HG03060 (cell line): Measurements from ENCODE around the gene MPV17.
"Not testable (repeated sequence)": the region's sequence is repeated elsewhere in the genome, so short reads cannot be mapped to it uniquely, and the experiment has no call there.

Source experiments
- ATAC-seq: cut with Tn5 transposase; IDR thresholded peaks from one replicate; pipeline ENCODE4 v1.9.1; 2021; ENCODE audit warnings: low read depth, moderate number of reproducible peaks; ENCODE audit not compliant: unreplicated experiment

The MPV17 gene

DNA sequence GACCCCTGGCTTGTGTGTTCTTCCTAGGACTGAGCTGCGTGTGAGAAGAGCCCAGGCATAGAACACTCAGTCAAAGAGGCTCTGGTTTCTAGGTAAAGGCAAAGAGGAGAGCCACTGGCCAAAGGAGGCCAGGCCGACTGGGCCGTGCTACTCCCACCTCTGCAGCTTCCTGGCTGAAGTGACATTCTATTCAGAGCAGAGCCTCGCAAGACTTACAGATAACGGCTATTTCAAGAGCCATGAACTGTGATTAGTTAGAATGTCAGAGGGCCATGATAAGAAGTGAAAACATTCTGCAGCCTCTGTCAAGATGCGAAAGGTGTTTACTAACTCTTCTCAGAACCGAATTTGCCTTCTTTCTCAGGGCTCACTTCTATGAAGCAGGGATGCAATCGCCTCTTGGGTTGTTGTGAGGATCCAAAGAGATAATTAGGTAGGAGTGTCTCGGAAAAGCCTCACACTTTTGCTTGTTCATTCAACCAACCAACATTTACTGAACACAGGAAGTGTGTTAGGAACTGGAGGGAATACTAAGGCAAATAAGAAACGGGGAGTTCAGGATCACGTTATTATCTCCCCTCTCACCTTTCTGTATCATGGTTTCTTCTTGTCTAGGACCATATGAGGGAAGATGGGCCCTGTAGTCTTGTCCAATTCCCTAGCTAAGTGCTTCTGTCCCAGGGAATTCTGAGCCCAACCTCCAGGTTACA is 51.1 kb downstream of the MPV17 start:
- no peak for ATAC-seq

DNA sequence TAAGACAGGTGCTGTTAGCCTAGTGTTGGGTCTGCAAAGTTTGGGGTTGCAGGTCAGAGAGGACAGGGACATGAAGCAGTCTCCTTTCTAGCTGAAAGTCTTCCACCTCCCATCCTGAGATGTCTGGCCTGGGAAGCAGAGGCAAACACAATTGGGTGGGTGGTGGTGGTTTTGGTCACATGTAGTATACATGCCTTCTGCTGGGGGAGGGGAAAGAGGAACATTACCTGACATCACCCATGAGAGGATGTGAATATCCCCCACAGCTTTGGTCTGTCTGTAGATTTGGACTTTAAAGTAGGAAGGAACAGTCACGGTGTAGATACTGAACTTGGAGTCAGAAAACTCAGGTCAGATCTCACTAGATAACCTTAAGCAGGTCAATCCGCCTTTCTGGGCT is 52.2 kb downstream of the MPV17 start:
- ATAC-seq: no peak

DNA sequence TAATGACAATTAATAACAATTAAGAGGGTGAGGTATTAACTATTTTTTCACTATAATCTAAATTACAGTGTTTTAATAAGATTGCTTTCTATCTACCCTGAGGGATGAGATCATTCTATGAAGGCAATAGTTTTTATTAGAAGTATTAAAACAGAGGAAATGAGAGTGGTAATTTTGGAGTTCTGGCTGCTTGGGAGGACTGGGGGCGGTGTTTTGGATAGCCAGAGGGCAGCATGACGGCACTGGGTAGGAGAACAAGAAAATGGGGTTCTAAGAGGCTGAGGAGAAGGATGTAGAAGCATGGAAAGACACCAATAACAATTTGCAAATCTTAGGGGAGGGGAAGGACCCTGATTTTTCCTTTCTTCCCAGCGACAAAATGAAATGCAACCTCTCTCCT is 52.8 kb downstream of the MPV17 start:
- ATAC-seq: no peak

DNA sequence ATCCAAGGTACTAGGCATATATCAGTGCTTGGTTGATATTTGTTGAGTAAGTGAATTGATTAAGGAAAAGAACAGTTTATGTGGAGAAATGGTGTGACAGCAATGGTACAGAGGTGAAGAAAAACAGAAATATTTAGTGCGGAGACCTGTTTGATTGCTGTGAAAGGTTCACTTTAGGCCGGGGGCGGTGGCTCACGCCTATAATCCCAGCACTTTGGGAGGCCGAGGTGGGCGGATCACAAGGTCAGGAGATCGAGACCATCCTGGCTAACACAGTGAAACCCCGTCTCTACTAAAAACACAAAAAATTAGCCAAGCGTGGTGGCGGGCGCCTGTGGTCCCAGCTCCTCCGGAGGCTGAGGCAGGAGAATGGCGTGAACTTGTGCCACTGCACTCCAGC is 54.6 kb downstream of the MPV17 start:
- not testable (repeated sequence) for ATAC-seq

DNA sequence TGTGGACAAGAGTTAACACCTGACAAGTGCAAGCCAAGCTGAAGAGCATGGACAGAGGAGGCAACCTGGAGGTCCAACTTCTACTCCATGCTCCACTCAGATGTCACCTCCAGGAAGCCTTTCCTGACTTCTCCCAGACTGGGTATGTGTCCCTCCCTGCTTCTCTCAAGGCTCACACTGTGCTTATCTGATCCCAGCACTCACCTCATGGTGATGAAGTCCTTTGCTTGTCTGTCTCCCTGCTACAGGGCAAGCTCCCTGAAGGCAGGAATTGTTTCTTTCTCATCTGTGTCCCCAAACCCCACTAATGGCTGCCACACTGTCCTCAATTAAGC is 57.4 kb downstream of the MPV17 start:
- ATAC-seq: no peak

DNA sequence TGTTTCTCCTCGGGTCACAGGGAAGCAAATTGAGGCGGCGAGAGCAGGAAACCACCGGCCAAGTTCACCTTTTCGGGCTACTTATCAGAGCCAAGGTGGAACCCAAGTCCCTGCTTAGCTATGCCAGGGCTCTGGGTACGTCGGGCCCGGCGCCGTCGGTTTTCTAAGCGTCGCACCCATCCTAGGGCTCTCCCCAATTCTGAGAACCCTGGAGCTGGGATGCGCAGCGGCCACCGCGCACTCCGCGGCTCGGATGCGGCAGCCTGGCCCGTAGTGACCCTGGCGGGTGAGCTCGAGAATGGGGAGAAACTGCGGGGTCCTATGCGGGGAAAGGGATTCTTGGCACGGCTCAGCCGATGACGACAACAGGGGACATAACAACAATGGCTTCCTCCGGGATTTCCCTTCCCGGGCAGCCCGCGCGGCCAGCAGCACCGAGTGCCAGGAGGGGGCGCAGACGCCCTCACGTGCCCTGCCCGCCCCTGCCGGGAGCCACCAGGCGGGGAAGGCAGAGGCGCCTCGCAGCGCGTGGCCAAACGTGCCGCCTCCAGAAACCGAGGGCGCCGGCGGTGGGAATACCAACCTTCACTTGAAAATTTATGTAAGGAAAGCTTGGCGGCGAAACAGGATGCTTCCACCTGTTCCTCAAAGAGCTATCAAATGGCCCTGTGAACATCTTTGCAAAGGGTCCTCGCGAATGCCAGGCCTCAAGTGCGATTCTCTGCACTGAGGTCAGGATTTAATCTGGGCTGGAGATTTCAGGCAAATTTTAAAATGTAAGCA is 58.0 kb downstream of the MPV17 start:
- no peak for ATAC-seq

DNA sequence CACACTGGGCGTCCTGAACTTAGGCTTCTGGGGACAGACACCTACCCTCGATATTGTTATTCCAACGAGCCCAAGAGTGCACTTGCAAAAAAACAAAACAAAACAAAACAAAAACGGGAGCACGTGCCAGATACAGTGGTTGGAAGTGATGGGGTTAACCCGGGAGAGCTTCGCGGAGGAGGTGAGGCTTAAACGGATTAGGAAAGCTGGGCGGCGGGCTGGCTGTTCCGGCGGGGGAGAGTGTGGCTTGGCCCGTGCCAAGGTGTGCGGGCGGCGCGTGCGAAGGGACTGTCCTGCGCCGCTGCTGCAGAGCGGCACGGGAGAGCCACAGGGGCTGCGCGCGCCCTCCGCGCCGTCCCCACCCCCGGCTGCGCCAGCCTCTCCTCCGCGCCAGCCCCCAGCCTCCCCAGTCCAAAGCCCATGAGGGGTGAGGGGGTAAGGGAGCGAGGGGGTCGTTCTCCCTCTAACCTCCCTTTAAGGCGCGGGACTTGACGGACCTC is 58.6 kb downstream of the MPV17 start:
- ATAC-seq: no peak

DNA sequence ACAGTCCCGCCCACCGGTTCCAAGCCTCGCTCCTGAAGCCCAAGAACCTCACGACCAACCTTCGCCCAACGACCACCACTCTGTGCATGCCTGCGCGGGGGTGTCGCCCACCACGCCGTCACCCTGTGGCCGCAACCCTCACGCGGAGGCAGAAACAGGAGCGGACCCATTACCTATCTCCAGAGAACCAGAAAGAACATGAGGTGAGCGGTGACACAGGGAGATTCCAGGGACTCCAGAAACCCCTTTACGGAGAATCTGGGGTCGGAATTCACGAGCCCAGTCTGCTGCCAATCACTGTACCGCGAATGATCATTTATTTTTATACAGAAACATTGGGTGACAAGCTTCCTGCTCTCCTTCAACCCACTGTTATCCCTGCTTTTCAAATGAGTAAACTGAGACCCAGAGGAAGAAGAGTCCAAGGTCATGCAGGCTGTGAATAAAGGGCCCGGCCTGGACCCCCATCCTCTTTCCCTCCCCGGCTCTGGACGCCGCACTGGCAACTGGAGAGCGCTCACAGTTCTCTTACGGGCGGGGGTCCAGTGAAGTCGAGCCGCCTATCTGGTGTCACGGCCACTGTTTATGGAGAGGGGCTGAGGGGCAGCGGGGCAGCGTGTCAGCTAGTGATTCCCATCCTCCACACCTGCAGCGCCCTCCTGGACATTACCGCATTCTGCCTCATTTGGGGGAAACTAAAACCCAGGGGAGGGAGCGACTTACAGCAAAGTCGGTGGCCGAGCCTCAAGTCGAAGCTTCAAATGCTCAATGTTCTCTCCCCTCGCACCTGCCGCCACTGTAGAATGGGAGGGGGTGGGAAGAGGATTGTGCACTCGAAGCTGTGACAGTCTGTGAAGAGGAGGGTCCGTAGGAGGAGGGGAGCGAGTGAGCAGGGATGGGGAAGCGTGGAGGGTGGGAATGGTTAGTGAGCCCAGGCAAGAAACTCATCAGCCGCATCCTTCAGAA is 59.3 kb downstream of the MPV17 start:
- ATAC-seq: no peak

DNA sequence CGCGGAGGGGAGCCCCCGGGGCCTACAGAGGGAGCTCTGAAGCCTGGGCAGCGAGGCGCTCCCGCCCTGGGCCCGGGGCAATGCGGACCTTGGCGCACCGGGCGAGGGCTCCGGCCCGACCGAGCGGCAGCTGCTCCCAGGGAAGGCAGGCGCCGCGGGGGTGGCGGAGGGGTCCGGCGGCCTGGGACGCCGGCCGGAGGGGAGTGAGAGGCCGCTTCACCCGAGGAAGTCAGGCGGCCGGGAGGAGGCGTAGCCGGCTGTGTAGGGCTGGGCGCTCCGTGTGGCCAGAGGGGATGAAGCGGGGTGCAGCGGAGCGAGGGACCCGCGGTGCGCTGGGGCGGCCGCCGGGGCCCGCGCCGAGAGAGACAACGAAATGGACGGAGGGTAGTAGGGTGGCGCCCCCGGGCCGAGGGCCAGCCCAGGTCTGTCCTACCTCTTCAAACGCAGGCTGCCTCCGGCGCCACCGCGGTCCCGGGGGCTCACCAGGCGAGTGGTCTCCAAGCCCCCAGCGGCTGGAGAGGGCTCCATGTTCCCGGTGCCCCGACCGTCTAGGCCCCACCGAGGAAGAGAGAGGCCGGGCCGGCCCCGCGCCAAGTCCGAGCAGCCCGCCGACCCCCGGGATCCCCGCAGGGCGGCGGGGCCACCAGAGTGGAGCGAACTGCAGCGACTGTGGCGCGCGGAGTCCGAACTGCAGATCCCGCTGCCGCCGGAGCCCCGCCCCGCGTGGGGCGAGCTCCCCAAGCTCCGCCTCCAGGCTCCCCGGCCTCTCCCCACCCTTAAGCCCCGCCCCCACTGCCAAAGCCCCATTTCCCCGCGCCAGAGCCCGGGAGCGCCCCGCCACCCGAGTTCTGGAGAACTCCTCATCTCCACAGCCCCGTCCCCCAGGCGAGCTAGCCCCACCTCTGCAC is 60.3 kb downstream of the MPV17 start, which contains the start of gene SLC30A3:
Gene SLC30A3, minus strand, starts transcription at position 669 of the 908 bp plus-strand sequence. Its CDS starts 141 bp downstream, at position 528.
- ATAC-seq: no peak

DNA sequence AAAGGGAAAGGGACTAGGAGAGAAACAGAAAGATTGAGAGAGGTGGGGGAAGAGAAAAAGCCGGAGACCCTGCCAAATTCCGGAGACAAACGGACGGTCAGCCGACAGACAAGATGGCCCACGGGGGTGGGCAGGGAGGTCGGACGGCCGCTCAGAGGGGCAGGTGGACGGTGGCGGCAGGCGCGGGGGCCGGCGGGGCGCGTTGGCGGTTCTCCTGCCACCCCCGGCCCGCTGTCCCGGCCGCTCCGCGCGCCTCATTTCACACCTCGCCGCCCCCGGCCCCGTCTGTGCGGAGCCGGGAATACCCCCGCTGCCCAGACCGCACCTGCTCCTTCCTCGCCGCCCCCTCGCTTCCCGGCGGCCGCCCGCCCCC is 61.0 kb downstream of the MPV17 start:
- ATAC-seq: no peak

DNA sequence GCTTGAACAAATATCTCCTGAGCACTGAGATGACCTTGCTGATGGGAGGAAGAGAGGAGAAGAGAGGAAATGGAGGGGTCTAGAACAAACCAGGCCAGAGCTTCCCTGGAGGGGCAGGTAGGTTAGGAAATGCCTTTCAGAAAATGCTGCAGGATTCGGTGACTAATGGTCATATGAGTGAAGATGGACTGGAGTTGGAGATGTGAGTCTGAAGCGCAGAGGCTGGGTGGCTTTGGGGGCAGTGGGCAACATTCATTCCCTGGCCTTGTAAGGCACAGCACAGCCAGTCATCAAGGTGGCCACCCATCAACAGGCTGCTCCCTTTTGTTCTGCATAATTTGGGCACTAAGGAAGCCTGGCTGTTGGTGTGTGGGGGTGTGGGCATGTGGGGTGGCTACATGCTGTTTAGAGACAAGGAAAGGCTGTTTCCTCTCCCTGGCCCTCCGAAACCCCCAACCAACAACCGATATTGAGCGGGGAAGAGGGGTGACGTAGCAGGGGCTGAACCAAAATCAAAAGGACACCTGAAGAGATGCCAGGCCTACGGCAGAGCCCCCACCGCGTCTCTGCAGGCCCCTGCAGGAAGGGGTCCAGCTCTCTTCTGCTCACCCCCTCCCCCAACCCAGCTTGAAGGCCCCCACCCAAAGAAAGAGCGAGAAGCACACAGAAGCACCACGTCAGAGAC is 61.5 kb downstream of the MPV17 start:
- ATAC-seq: no peak
